ENCODE measurements around the gene EPS8L3.
"Not testable (repeated sequence)": the region's sequence is repeated elsewhere in the genome, so short reads cannot be mapped to it uniquely, and the experiment has no call there.

Gene EPS8L3

GRCh38 chr1:109711593-109712320 lies 52.0 kb downstream of the EPS8L3 start, which contains the start of gene GSTM5:
Gene GSTM5, plus strand, starts transcription at chr1:109712251. Its CDS starts 62 bp downstream, at chr1:109712313.
- not testable (repeated sequence) for DNase-seq (ENCODE audit: low read depth in 2 of 2)

- DNase-seq (ENCODE audit: low read depth in 2 of 2) = not testable (repeated sequence)
These were observed 53.9 kb downstream of the EPS8L3 start for GRCh38 chr1:109709822-109710221.

- not testable (repeated sequence) for DNase-seq (ENCODE audit: low read depth in 2 of 2)
These were observed 54.8 kb downstream of the EPS8L3 start for GRCh38 chr1:109708949-109709348.

- DNase-seq (ENCODE audit: low read depth in 2 of 2) = no peak
These were observed 58.3 kb downstream of the EPS8L3 start for GRCh38 chr1:109705411-109705810.

GRCh38 chr1:109704173-109704572 lies 59.5 kb downstream of the EPS8L3 start:
- no peak for DNase-seq (ENCODE audit: low read depth in 2 of 2)

- DNase-seq (ENCODE audit: low read depth in 2 of 2) = not testable (repeated sequence)
These were observed 60.8 kb downstream of the EPS8L3 start for GRCh38 chr1:109702940-109703339.

Data from stimulated activated CD8-positive, alpha-beta memory T cell treated with anti-CD3 and anti-CD28 coated beads, Interleukin-2, amount 100 ng/mL, for 48 hours (primary cell).